GM18868 (cell line): ENCODE measurements around the gene COX10.
"Not testable (repeated sequence)": the region's sequence is repeated elsewhere in the genome, so short reads cannot be mapped to it uniquely, and the experiment has no call there.

ENCODE experiments used
- ATAC-seq: cut with Tn5 transposase; IDR thresholded peaks from one replicate; pipeline ENCODE4 v1.9.1; 2021; ENCODE audit warnings: mild to moderate bottlenecking, moderate library complexity; ENCODE audit not compliant: unreplicated experiment

COX10 gene

DNA sequence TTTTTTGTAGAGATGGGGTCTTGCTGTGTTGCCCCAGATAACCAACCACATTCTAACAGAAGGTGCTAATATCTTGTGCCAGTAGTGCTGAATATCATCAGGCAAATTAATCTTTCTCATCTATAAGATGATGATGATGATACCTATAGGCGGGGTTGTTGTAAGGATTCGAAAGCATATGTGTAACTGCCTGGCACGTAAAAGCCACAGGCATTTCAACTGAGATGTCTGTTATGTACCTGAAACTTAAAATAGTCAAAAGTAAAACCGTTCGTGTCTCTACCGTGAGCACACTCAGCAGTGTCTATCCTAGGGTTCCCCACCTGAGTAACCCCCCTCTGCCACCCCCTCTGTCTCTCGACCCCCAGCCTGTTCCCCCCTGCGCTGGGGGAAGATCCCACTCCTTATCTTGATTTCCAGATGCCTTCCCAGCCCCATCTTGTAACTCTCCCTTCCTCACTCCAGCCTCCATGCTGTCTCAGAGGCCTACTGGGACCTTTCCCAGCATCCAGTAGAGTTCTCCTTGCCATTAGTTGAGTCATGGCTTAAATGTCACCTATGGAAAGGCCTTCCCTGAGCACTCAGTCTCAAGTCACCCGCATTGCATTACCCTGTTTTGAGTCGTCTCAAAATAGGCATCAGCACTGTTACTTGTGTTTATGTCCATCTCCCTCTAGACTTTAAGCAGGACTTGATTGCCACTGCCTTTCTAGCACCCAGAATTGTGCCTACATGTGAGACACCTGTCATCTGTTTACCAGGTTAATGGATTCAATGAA, 133.3 kb downstream of the COX10 start:
- no peak for ATAC-seq

DNA sequence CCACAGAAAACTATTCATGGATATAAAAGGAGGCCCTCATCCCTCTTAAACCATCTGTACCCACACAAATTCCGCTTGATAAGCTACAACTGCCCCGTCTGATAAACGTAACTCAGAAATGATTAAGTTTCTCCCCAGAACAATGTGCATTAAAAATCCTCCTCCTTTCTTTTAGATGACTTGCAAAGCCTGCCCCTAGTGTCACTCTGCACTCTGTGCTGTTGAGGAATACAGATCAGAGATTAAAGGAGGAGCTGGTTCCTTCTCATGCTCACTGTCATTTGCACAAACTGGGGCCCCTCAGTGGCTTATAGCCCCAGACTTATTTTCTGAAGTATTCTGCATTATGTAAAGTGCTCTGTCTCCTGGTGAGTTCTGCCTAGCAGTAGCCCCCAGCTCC, 134.1 kb downstream of the COX10 start:
- ATAC-seq: no peak

DNA sequence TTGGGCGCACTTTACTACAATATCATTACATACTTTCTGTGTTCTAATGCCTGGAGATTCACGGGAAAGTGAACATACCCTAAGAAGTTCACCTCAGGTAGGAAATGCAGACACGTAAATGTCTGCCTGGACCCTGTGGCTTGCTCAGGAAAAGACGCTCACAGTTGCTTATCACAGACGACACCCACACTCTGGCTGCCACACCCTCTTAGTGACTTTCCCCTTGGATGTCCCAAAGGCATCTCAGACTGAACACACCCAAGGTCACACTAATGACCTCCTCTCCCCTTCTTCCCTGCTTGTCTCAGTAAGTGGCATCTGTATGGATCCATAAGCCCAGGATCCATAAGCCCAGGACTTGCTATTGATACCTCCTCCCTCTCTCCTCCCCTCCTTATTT, 134.8 kb downstream of the COX10 start:
- ATAC-seq: no peak

DNA sequence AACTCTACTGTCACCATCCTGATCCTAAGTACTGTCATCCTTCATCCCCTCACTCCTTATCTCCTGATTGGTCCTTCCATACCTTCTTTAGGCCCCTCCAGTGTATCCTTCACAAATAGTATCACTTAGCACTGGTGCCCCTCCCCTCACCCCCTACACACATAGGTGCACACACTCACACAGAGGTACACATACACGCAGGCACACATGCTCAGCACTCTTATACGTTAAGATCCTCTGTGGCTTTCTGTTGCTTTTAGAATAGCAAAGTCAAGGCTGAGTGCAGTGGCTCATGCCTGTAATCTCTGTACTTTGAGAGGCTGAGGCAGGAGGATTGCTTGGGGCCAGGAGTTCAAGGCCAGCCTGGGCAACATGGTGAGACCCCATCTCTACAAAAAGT, 135.2 kb downstream of the COX10 start:
- ATAC-seq: no peak

DNA sequence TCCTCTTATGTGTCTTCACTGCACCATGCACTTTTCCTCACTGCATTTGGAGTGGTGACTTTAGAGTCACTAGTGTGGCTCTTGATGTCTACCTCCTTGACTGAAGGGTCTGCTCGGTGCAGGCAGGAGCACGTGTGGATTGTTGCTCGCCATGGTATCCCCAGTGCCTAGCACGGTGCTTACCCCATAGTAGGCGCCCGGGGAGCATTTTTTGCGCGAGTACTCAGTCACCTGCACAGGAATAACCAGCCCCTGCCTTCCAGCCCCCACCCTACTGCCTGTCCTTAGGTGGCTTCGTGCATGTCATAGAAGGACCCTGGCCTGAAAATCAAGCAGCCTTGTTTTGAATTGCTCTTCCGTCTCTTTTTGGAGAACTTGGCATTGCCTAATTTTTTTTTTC, 136.1 kb downstream of the COX10 start:
- no peak for ATAC-seq

DNA sequence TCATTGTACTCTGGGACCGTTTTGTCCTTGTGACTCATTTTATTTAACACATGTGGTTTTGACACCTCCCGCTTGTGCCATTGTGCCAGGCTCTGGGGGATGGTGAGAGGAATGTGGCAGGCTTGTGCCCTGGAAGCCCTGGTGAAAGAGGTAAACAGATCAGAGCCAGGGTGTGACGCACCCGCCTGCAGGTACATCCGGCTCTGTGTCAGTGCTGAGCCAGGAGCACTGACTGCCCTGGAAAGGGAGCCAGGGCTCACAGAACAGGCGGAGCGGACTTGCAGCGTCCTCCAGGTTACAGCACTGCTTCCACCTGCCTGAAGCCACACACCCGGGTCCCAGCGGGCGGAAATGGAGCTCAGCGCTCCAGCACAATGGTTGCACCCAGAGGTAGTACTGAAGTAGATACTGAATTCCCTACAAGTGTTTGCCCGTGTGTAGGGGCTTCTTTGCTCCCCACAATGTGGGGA, 136.7 kb downstream of the COX10 start:
- ATAC-seq: no peak

DNA sequence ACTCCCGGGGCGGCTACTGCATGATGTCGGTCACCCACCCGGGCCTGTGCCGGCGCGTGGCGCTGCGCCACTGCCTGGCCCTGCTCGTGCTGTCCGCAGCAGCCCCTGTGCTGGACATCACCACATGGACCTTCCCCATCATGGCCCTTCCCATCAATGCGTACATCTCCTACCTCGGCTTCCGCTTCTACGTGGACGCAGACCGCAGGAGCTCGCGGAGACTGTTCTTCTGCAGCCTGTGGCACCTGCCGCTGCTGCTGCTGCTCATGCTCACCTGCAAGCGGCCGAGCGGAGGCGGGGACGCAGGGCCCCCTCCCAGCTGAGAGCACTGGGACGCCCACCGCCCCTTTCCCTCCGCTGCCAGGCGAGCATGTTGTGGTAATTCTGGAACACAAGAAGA, 137.6 kb downstream of the COX10 start:
- ATAC-seq: no peak

DNA sequence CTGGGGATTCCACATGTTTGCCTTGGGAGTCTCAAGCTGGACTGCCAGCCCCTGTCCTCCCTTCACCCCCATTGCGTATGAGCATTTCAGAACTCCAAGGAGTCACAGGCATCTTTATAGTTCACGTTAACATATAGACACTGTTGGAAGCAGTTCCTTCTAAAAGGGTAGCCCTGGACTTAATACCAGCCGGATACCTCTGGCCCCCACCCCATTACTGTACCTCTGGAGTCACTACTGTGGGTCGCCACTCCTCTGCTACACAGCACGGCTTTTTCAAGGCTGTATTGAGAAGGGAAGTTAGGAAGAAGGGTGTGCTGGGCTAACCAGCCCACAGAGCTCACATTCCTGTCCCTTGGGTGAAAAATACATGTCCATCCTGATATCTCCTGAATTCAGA, 138.5 kb downstream of the COX10 start:
- ATAC-seq: no peak

DNA sequence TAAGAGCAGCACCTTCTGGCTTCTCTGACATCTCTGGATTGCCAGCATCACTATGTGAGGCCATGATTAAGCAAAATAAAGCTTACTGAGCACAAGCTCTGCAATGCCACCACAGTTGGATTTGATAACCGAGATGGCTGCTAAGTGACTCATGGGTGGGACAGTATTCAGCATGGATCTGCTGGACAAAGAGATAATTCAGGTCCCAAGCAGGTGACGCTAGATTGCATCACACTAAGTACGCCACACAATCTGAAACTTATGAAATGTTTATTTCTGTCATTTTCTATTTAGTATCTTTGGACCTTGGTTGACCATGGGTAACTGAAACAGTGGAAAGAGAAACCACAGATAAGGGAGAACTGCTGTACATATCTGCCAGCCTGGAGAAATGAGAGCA, 139.9 kb downstream of the COX10 start:
- ATAC-seq: no peak

DNA sequence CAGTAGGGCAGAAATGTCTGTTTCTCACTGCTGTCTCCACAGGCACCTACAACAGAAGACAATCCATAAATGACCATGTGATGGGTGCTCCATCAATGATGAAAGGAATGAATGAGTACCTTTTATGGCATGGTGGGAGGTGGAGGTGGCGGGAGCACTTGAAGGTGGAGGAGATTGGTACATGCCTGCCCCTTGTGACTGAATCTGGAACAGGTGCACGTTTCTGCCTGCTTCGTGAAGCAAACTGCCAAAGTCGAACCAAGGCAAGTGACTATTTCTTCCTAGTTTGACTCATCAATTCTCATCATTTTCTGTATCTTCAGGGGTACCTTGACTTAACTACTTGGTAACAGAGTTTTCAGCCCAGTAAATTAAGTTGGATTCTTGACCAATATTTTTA, 141.9 kb downstream of the COX10 start:
- no peak for ATAC-seq

DNA sequence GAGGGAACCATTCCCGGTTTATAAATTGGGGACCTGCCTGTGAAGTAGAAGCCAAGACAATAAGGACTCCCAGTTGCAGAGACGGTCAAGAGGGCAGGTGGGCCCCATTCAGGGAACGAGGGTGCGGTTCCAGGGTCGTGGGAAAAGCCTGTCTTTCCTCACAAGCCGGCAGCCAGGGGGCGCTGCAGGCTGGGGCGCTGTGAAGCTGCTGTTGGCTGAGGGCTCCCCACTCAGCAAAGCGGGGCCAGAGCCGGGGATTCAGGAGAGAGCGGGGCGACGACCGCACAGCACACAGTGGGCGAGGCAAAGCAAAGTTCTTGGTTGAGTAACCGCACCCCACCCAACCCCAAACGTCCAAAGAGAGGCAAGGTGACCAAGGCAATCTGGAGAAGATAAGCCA, 142.5 kb downstream of the COX10 start:
- ATAC-seq: no peak

DNA sequence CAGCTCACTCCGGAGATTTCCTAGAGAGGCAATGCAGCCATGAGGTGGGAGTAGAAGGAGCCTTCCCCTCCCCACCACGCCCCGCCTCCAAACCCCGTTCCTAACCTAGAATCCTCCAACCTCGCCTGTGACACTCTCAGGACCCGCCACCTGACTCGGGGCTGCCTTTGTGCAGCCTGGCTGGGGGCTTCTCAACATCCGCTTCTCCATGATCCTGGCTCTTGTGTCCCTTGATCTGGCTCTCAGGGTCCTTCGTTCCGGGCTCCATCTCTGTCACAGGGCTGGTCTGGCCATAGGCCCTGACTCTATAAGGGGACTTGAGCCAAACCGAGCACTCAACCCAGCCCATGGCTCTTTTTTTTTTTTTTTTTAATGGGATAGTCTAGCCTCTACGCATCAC, 143.1 kb downstream of the COX10 start:
- no peak for ATAC-seq

DNA sequence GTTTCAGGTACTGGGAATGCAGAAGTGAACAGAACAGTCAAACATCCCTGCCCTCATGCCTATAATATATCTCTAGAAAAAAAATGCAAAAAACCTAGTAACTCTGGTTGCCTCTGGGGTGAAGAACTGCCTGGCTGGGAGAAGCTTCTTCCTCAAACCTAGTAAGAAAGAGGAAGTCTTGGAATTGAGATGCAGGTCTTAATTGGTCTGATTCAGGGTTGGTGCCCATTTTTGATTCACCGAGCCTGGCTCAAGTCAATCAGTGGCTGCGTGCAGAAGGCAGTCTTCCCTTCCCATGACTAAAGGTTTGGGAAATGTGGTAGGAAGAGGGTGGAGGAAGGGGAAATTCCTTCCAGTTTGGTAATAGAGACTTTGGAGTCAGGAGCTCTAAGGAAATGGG, 145.0 kb downstream of the COX10 start:
- ATAC-seq: no peak

DNA sequence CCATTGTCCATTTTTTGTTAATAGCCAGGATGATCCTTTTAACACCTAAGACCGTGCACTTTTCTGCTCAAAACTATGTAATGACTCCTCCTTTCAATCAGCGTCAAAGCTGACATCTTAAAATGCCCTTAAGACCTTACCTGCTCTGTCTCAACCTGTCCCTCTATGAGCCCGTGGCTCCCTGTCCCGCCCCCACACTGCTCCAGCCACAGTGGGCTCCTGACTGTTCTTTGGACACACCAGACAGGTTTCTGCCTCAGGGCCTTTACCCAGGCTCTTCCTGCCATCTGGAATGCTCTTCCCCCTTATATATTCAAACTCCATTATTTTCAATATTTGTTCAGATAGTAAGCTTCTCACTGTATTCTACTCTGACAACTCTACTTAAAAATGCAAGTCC, 153.3 kb downstream of the COX10 start:
- no peak for ATAC-seq

DNA sequence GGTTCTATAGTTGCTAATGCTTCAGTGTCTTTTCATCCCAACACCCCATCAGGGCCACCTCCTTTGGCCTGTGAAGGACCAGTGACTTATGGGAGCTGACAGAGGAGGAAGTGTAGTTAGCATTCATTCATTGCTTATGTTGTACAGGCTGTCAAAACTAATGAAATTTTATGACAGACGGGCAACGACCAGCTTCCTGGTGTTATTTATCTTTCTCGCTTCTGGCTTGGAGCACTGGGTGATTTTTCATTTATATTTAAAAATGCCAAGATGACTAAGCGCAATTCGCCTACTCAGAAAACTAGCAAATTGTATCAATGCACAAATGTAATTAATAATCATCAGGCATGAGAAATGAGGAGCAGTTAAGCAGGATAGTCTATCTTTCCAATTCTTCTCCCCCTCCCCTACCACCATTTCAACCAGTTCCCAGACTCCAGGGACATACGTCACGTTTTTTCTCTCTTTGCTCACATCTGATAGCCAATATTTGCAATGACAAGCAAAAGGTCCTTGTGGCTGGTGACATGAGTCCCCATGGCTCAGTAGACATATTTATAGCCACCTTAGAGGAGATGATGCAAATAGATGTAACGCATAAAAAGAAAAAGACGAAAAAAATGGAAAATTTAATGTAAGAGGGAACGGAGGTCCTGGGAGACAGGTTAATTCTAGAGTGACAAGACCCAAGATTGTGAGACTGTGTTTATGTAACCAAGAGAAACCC, 156.1 kb downstream of the COX10 start:
- ATAC-seq: no peak

DNA sequence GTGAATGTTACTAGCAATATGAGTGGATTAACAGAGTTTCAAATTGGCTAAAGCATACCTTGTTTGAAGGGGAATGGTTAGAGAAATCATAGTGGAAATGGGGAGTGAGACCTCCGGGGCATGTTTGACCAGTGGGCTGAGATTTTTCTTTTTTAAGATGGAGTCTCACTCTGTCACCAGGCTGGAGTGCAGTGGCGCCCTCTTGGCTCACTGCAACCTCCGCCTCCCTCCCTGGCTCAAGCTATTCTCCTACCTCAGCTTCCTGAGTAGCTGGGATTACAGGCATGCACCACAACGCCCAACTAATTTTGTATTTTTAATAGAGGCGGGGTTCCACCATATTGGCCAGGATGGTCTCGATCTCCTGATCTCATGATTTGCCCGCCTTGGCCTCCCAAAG, 157.7 kb downstream of the COX10 start:
- no peak for ATAC-seq

DNA sequence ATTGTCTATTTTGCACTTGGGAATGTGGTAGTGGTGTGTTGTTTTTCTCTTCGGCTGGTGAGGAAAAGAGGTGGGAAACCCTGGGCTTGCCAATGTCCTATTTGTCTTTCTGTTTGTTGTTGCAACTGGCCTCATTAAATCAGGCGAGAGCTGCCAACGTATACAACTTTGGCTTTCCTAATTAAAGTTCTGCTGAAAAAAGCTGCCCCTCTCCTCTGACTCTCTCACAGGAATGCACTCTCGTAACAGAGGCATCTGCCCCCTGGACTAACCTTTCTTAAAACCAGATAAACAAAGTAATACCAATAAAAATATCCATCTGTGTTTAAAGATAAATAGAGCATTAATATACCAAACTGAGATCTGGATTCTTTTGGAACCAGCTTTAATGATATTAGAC, 159.6 kb downstream of the COX10 start:
- no peak for ATAC-seq

DNA sequence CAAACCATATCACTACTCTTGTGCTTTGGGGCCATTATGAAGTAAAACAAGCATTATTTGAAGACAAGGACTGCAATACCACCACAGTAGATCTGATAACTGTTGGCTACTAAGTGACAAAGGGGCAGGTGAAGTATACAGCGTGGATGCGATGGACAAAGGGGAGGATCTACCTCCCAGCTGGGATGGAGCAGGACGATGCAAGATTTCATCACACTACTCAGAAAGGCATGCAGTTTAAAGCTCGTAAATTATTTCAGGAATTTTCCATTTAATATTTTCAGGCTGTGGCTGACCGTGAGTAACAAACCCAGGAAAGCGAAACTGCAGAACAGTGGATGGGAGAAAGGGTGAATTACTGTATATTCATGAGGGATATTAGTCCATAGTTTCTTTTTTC, 161.9 kb downstream of the COX10 start:
- ATAC-seq: not testable (repeated sequence)

DNA sequence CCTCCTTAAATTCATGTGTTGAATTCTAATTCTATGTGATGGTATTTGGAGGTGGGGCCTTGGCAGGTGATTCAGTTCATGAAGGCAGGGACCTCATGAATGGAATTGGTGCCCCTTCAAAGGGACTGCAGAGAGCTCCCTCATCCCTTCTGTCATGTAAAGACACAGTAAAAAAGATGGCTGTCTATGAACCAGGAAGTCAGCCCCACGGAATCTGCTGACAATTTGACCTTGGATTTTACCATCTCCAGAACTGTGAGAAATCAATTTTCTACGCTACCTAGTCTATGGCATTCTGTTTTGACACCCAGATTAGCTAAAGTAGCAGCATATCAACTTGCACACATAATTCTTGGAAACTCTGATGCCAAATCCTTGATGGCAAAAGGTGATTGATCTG, 165.7 kb downstream of the COX10 start:
- not testable (repeated sequence) for ATAC-seq

DNA sequence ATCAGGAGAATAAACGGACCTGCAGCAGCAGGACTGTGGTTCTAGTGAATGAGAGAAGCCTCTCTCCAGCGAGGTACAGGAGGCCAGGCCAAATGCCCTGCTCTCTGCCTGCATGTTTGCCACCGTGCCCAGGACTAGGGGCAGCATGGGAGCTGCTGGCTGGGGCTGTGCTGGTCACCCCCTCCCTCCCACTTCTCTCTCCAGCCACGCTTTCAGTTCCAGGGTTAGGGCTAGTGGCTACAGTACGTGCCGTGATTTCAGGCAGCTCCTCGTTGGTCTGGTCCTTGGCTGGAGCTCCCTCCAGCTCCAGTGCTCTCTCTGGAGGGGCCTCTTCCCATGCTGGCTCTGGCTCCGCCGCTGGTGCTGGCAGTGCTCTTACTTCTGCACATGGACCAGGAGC, 166.7 kb downstream of the COX10 start:
- ATAC-seq: not testable (repeated sequence)

DNA sequence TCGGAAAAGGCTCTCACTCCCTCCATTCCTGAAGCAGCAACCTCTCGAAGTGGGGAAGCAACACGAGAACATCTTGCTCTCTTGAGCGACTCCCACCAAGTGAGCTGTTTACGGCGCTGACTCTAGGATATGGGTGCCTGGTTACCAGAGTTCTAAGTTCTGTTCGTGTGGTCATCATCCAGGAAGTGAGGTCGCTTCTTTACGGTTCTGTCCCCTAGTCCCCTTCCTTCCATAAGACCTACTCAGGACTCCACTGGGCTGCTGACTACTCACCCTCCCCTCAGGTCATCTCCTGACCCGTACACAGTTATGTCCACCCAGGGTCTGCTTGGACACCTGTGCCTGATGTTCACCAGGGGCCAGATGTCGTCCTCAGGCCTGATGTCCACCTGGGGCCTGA, 167.5 kb downstream of the COX10 start, which contains the start of gene CDRT15:
Gene CDRT15 (minus strand): TSS at position 101 of the 400 bp plus-strand sequence. CDS start 29 bp downstream, at position 72.
- ATAC-seq: not testable (repeated sequence)

DNA sequence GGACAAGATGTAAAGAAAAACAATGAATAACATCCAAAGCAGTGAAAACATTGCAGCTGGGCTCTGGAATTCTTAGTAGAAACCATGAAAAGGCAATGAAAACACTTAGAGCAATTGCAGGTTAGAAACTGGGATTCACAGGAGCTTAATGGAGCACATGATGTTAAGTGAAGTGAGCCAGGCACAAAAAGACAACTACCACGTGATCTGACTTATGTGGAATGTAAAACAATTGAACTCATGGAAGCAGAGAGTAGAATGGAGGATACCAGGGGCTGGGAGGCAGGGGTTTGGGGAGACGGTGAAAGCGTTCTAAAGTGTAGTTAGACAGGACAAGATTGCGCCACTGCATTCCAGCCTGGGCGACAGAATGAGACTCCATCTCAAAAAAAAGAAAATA, 170.0 kb downstream of the COX10 start:
- ATAC-seq: not testable (repeated sequence)
